ENCODE measurements around the gene DOCK2.

The DOCK2 gene

DNA sequence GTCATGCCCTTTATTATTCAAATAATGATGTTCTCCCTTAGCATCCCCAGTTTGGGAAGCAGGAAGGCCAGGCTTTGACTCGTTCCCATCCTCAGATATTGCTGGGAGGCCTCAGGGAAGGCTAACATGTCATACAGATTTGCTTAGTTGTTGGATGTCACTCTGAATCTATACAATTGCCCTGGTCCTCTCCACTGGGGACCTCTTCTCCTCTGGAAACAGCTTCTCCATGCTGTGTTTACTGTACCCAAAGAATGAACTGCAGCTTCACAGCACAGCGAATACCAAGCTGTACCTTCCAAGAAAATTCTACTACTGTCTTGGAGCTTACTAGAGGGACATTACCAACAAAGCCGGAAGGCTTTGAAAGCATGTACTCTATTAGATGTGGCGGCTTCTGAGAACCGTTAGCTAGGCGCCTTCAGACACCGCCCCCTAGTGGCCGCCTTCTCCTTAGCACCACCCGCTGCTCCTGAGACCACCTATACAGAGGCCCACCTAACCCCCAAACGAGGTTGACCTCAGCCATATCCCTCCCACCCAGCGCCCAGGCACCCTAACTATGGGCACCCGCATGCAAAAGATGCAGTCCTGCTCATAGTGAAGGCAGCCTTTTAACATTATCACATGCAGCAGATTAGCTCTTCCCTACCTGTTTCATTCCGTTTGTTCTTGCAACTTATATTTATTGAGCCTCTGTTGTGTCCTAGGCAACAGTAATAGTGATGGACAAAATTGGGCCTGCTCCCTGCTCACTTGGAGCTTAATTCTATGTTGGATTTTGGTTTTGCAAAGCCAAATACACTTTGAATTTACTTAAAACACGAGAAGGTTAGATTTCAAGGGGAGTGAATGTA is 433.7 kb downstream of the DOCK2 start:
- no peaks in the 10 kb centered on the region for H3K9me3 ChIP-seq (ENCODE audit: severe bottlenecking)
- peak; percentile 43 for DNase-seq

GRCh38 chr5:170071748-170072147 is 434.7 kb downstream of the DOCK2 start:
- no peak for DNase-seq
- Histone ChIP-seq H3K27ac (no peak overlapping the region), H3K27me3 (ENCODE audit: insufficient read depth, low read depth, severe bottlenecking) (peaks cover 56% of the 10 kb centered on the region), H3K9me3 (ENCODE audit: severe bottlenecking) (no peaks in the 10 kb centered on the region), H3K4me3 (ENCODE audit: low read depth, low read length) (no peak overlapping the region), H3K36me3 (no peaks in the 10 kb centered on the region)
- no peak for TF ChIP-seq CTCF (IDR thresholded peaks at IDR 0.05; ENCODE audit: low read depth, low read length)

More for the DNA sequence above, 433.7 kb downstream of the DOCK2 start:
- TF ChIP-seq CTCF (IDR thresholded peaks at IDR 0.05; ENCODE audit: low read depth, low read length), result peak; percentile 84
- H3K36me3 ChIP-seq, result no peaks in the 10 kb centered on the region
- no peak overlapping the region for H3K4me3 ChIP-seq (ENCODE audit: low read depth, low read length)
- H3K27ac ChIP-seq, result no peak overlapping the region
- peaks cover 59% of the 10 kb centered on the region for H3K27me3 ChIP-seq (ENCODE audit: insufficient read depth, low read depth, severe bottlenecking)

DNA sequence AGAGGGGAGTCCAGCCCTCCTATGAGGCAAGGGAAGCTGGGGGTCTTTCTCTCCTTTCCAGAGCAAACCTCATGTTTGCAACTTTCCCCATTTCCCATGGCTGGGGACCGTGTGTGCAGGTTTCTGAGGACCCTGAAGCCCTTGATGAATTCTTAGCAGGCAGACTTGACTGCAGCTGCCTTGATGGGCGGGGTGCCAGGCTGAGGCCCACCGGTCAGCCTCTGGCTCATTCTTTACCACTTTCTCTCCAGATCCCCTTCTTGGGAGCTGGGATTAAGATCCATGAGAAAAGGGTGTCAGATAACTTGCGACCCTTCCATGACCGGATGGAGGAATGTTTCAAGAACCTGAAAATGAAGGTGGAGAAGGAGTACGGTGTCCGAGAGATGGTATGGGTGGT is 438.6 kb downstream of the DOCK2 start:
- no peak overlapping the region for H3K27ac ChIP-seq

DNA sequence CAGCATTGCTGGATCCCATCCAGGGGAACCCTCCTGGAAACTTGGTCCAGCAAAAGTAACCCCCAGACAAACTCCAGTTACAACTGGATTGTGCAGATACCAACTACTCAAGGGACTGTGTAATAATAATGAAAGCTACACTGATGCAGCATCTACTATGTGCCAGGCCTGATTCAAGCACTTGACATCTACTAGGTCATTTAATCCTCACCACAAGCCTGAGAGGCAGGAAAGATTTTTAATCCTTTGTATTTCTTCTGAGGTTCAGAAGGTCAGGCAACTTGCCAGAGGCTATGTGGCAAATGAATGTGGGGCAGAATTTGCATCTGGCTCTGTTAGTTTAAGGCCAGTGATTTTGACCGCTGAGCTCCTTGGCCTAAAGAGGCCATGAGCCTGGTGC is 439.1 kb downstream of the DOCK2 start:
- no peak overlapping the region for H3K27ac ChIP-seq
- DNase-seq, result no peak
- no peak overlapping the region for H3K4me3 ChIP-seq (ENCODE audit: low read depth, low read length)
- H3K27me3 ChIP-seq (ENCODE audit: insufficient read depth, low read depth, severe bottlenecking), result peaks cover 47% of the 10 kb centered on the region
- H3K9me3 ChIP-seq (ENCODE audit: severe bottlenecking), result no peaks in the 10 kb centered on the region
- TF ChIP-seq CTCF (IDR thresholded peaks at IDR 0.05; ENCODE audit: low read depth, low read length), result no peak
- H3K36me3 ChIP-seq, result no peaks in the 10 kb centered on the region

More for the DNA sequence above, 438.6 kb downstream of the DOCK2 start:
- Histone ChIP-seq H3K4me3 (ENCODE audit: low read depth, low read length) (no peak overlapping the region), H3K36me3 (no peaks in the 10 kb centered on the region), H3K27me3 (ENCODE audit: insufficient read depth, low read depth, severe bottlenecking) (peaks cover 47% of the 10 kb centered on the region), H3K9me3 (ENCODE audit: severe bottlenecking) (no peaks in the 10 kb centered on the region)
- no peak for TF ChIP-seq CTCF (IDR thresholded peaks at IDR 0.05; ENCODE audit: low read depth, low read length)
- DNase-seq, result no peak

- no peak for DNase-seq
- Histone ChIP-seq H3K36me3 (no peaks in the 10 kb centered on the region), H3K9me3 (ENCODE audit: severe bottlenecking) (no peaks in the 10 kb centered on the region), H3K27me3 (ENCODE audit: insufficient read depth, low read depth, severe bottlenecking) (peaks cover 42% of the 10 kb centered on the region), H3K27ac (no peak overlapping the region), H3K4me3 (ENCODE audit: low read depth, low read length) (no peak overlapping the region)
- no peak for TF ChIP-seq CTCF (IDR thresholded peaks at IDR 0.05; ENCODE audit: low read depth, low read length)
Observed at GRCh38 chr5:170076739-170077138, 439.7 kb downstream of the DOCK2 start.
